Suprapubic skin (tissue), 4 donors: ENCODE data around the gene IFNLR1. TPM values are rescaled to one million over a fixed set of nuclear protein-coding genes. Genes with fewer than 3 reads are reported as not detected.
"Not testable (repeated sequence)": the region's sequence is repeated elsewhere in the genome, so short reads cannot be mapped to it uniquely, and the experiment has no call there.

ENCODE experiments used
- DNase-seq, 2 donors: peaks; one replicate each; pipeline ENCODE4 v3.0.0-alpha.2; 2019; ENCODE audit warnings: low spot score in 2 of 2
- H3K27ac ChIP-seq: fragments of 200-600 bp; sonication (generic); one replicate; pipeline ENCODE4 v1.5.1; 2019
- H3K27me3 ChIP-seq: fragments of 200-600 bp; sonication (generic); one replicate; pipeline ENCODE4 v1.5.1; 2019
- H3K36me3 ChIP-seq: fragments of 200-600 bp; sonication (generic); one replicate; pipeline ENCODE4 v1.5.1; 2019
- H3K4me1 ChIP-seq: fragments of 200-600 bp; sonication (generic); one replicate; pipeline ENCODE4 v1.5.1; 2019
- H3K4me3 ChIP-seq: fragments of 200-600 bp; sonication (generic); one replicate; pipeline ENCODE4 v1.5.1; 2019; ENCODE audit warnings: mild to moderate bottlenecking
- H3K9me3 ChIP-seq: fragments of 200-600 bp; sonication (generic); one replicate; pipeline ENCODE4 v1.5.1; 2019
- EP300 ChIP-seq: sonication (generic); formaldehyde crosslinking; IDR thresholded peaks from one replicate; pipeline ENCODE4 v1.6.1; 2017; ENCODE audit warnings: antibody characterized with exemption
- POLR2A ChIP-seq, 2 donors: fragments of 450-650 bp; IDR thresholded peaks; one replicate each; pipeline ENCODE4 v1.6.1; 2017; ENCODE audit warnings: antibody characterized with exemption in 2 of 2, mild to moderate bottlenecking in 2 of 2, moderate library complexity in 2 of 2
- POLR2AphosphoS5 ChIP-seq, 3 donors: sonication (generic); formaldehyde crosslinking; IDR thresholded peaks; one replicate each; pipeline ENCODE4 v1.6.1; 2017; ENCODE audit warnings: antibody characterized with exemption in 3 of 3
- WGBS: methylation state at CpG from one replicate; pipeline ENCODE4 v1.1.5; 2018; 5-methylcytosine and 5-hydroxymethylcytosine counted together
- total RNA-seq, 4 donors: library from RNA; depleted of rRNA; stranded (reverse); fragments of >200 nt; gene quantifications; one replicate each; pipeline ENCODE4 v1.1.0, GENCODE V29; 2016
- TF ChIP-seq, protein P1 (sequence below), 2 donors: fragments of 200-600 bp in 1 of 2; fragments of 450-650 bp in 1 of 2; sonication (generic) in 1 of 2; IDR thresholded peaks; one replicate each; pipeline ENCODE4 v1.5.1; 2016 to 2019; ENCODE audit warnings: antibody characterized with exemption in 2 of 2, mild to moderate bottlenecking in 1 of 2, moderate library complexity in 1 of 2

The IFNLR1 gene
- total RNA-seq, 4 donors from 2014 or later = 11.7 to 16.1 (median 14.0) TPM

- Histone ChIP-seq H3K27ac (no peak overlapping the region), H3K4me3 (no peak overlapping the region), H3K36me3 (no peaks in the 10 kb centered on the region), H3K9me3 (no peaks in the 10 kb centered on the region), H3K4me1 (peaks cover 38% of the 10 kb centered on the region), H3K27me3 (no peaks in the 10 kb centered on the region)
- TF ChIP-seq POLR2A (IDR thresholded peaks at IDR 0.05) = no peak
- TF ChIP-seq POLR2AphosphoS5 (IDR thresholded peaks at IDR 0.05) = no peak
- no peak for TF ChIP-seq EP300
- TF ChIP-seq, protein P1, sequence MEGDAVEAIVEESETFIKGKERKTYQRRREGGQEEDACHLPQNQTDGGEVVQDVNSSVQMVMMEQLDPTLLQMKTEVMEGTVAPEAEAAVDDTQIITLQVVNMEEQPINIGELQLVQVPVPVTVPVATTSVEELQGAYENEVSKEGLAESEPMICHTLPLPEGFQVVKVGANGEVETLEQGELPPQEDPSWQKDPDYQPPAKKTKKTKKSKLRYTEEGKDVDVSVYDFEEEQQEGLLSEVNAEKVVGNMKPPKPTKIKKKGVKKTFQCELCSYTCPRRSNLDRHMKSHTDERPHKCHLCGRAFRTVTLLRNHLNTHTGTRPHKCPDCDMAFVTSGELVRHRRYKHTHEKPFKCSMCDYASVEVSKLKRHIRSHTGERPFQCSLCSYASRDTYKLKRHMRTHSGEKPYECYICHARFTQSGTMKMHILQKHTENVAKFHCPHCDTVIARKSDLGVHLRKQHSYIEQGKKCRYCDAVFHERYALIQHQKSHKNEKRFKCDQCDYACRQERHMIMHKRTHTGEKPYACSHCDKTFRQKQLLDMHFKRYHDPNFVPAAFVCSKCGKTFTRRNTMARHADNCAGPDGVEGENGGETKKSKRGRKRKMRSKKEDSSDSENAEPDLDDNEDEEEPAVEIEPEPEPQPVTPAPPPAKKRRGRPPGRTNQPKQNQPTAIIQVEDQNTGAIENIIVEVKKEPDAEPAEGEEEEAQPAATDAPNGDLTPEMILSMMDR (IDR thresholded peaks at IDR 0.05) = no peak
- 60% methylated on average over 6 of the region's 6 CpGs for WGBS
- no peak for DNase-seq
Measured at GRCh38 chr1:24207709-24208108, 20.6 kb upstream of the IFNLR1 start.

GRCh38 chr1:24207395-24207687, 20.3 kb upstream of the IFNLR1 start:
- H3K9me3 ChIP-seq, H3K4me3 ChIP-seq, H3K36me3 ChIP-seq, DNase-seq, H3K27me3 ChIP-seq, H3K27ac ChIP-seq: not testable (repeated sequence)
- 72% methylated on average over 9 of the region's 9 CpGs for WGBS
- peaks cover 42% of the 10 kb centered on the region for H3K4me1 ChIP-seq

- no peaks in the 10 kb centered on the region for H3K9me3 ChIP-seq
- H3K4me3 ChIP-seq = no peak overlapping the region
- H3K36me3 ChIP-seq = no peaks in the 10 kb centered on the region
- WGBS = 40% methylated on average over 8 of the region's 12 CpGs
- no peak for DNase-seq
- no peaks in the 10 kb centered on the region for H3K27me3 ChIP-seq
- TF ChIP-seq POLR2AphosphoS5 (IDR thresholded peaks at IDR 0.05) (no peak), POLR2A (IDR thresholded peaks at IDR 0.05) (no peak), EP300 (no peak)
- TF ChIP-seq, protein P1 (IDR thresholded peaks at IDR 0.05) = no peak
- H3K27ac ChIP-seq = peak overlapping the region; percentile 21
- H3K4me1 ChIP-seq = peaks cover 46% of the 10 kb centered on the region
Measured at GRCh38 chr1:24206516-24207394, 19.7 kb upstream of the IFNLR1 start.

- peaks cover 46% of the 10 kb centered on the region for H3K4me1 ChIP-seq
- H3K27ac ChIP-seq = peak overlapping the region; percentile 21
- H3K36me3 ChIP-seq = no peaks in the 10 kb centered on the region
- H3K4me3 ChIP-seq = no peak overlapping the region
- no peaks in the 10 kb centered on the region for H3K27me3 ChIP-seq
- no peak for DNase-seq
- 35% methylated on average over 6 of the region's 12 CpGs for WGBS
- no peaks in the 10 kb centered on the region for H3K9me3 ChIP-seq
- TF ChIP-seq POLR2A (IDR thresholded peaks at IDR 0.05) (no peak), EP300 (no peak), POLR2AphosphoS5 (IDR thresholded peaks at IDR 0.05) (no peak)
- TF ChIP-seq, protein P1 (IDR thresholded peaks at IDR 0.05) = no peak
Measured at GRCh38 chr1:24206083-24206464, 19.0 kb upstream of the IFNLR1 start.

DNA sequence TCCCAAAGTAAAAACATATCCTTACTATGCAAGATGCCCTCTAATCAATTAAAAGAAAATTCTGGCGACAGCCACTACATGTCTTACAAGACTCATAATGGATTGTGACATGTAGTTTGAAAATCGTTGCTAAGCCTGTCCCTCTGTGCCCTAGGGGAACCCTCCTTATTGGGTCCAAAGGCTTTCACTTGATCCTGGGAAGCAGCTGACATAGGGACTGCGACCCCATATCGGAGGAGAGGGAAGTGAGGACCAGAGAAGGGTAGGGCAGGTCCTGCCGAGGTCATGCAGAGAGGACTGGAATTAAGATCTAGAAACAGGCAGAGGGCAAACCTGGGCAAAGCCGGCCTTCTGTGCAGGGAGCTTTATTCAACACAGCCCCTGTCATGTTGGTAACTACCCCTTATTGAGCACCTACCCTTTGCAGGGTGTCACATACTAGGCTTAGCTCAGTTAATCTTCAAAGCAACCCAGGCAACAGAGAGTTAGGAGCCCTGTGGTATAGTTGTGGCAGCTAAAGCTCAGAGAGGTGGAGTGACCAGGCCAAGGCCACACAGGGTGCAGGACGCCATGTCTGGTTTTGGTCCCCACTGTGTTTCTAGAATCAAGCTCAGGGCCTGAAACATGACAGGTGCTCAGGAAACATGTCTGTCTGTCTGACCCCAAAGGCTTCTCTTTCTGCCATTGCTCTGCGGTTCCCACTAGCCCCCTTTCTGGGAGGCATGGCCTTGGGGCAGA, 18.4 kb upstream of the IFNLR1 start:
- WGBS = 69% methylated on average over 6 of the region's 8 CpGs
- no peak for DNase-seq
- TF ChIP-seq, protein P1 (IDR thresholded peaks at IDR 0.05) = no peak
- TF ChIP-seq POLR2A (IDR thresholded peaks at IDR 0.05) = no peak
- TF ChIP-seq POLR2AphosphoS5 (IDR thresholded peaks at IDR 0.05) = no peak
- no peak for TF ChIP-seq EP300

More for the DNA sequence above, 18.4 kb upstream of the IFNLR1 start:
- Histone ChIP-seq H3K27me3 (no peaks in the 10 kb centered on the region), H3K27ac (peak overlapping the region; percentile 21), H3K9me3 (no peaks in the 10 kb centered on the region), H3K36me3 (no peaks in the 10 kb centered on the region), H3K4me3 (no peak overlapping the region), H3K4me1 (peaks cover 46% of the 10 kb centered on the region)
